DOHH2 (cell line): ENCODE results near the gene EIF2S1.

Experiments
- EZH2phosphoT487 ChIP-seq: fragments of 200-600 bp; sonication (generic); IDR thresholded peaks from 2 replicates; pipeline ENCODE4 v1.6.1; 2017; ENCODE audit warnings: borderline replicate concordance, mild to moderate bottlenecking, antibody characterized with exemption, low read length, moderate library complexity, mixed read lengths
- TF ChIP-seq, protein P1 (sequence below): fragments of 200-600 bp; sonication (generic); IDR thresholded peaks from one replicate; pipeline ENCODE4 v1.5.1; 2014; ENCODE audit warnings: antibody characterized with exemption, mild to moderate bottlenecking, low read depth, low read length; ENCODE audit not compliant: poor library complexity, severe bottlenecking

DNA sequence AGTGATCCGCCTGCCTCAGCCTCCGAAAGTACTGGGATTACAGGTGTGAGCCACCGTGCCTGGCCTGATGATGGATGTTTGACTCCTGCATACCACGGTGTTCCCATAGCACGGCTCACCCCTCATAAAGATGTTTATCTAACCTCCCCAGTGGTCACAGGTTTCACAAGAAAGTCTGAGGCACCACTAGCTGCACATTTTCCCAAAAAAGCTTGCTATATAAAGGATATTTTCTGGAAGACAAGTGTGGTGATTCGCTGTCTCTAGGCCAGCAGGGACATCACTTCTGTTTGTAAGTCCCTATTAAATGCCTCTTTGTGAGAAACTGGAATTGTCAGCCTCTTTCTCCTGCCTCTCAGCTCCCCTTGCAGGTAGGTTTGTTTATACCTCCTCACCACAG, 33.6 kb downstream of the EIF2S1 start:
- TF ChIP-seq, protein P1, sequence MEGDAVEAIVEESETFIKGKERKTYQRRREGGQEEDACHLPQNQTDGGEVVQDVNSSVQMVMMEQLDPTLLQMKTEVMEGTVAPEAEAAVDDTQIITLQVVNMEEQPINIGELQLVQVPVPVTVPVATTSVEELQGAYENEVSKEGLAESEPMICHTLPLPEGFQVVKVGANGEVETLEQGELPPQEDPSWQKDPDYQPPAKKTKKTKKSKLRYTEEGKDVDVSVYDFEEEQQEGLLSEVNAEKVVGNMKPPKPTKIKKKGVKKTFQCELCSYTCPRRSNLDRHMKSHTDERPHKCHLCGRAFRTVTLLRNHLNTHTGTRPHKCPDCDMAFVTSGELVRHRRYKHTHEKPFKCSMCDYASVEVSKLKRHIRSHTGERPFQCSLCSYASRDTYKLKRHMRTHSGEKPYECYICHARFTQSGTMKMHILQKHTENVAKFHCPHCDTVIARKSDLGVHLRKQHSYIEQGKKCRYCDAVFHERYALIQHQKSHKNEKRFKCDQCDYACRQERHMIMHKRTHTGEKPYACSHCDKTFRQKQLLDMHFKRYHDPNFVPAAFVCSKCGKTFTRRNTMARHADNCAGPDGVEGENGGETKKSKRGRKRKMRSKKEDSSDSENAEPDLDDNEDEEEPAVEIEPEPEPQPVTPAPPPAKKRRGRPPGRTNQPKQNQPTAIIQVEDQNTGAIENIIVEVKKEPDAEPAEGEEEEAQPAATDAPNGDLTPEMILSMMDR, result no peak
- no peak for TF ChIP-seq EZH2phosphoT487
